IPS-15b (cell line): ENCODE results near the gene AADACL3.
"Not testable (repeated sequence)": the region's sequence is repeated elsewhere in the genome, so short reads cannot be mapped to it uniquely, and the experiment has no call there.

ENCODE experiments used
- H3K27me3 ChIP-seq: one replicate; pipeline ENCODE4 v1.6.1; 2013; ENCODE audit warnings: low read length; ENCODE audit not compliant: control insufficient read depth, insufficient read depth
- H3K36me3 ChIP-seq: one replicate; pipeline ENCODE4 v1.6.1; 2013; ENCODE audit warnings: low read length; ENCODE audit not compliant: control insufficient read depth, insufficient read depth
- H3K4me1 ChIP-seq: one replicate; pipeline ENCODE4 v1.6.1; 2013; ENCODE audit warnings: mild to moderate bottlenecking, low read length; ENCODE audit not compliant: control insufficient read depth, insufficient read depth
- H3K4me3 ChIP-seq: one replicate; pipeline ENCODE4 v1.5.1; 2013; ENCODE audit warnings: low read depth, low read length
- H3K9ac ChIP-seq: one replicate; pipeline ENCODE4 v1.6.1; 2013; ENCODE audit warnings: low read depth, mild to moderate bottlenecking, low read length
- H3K9me3 ChIP-seq: one replicate; pipeline ENCODE4 v1.6.1; 2013; ENCODE audit warnings: mild to moderate bottlenecking, low read length; ENCODE audit not compliant: control insufficient read depth, insufficient read depth

Gene AADACL3

GRCh38 chr1:12722626-12723025 lies 6.7 kb downstream of the AADACL3 start:
- H3K4me3 ChIP-seq, result no peak overlapping the region
- H3K9me3 ChIP-seq, result no peaks in the 10 kb centered on the region
- peaks cover 4% of the 10 kb centered on the region for H3K36me3 ChIP-seq
- no peak overlapping the region for H3K9ac ChIP-seq
- H3K4me1 ChIP-seq, result peaks cover 9% of the 10 kb centered on the region
- H3K27me3 ChIP-seq, result no peaks in the 10 kb centered on the region

- Histone ChIP-seq H3K9me3 (no peaks in the 10 kb centered on the region), H3K27me3 (no peaks in the 10 kb centered on the region)
Measured at GRCh38 chr1:12728391-12728790, 12.5 kb downstream of the AADACL3 start.

GRCh38 chr1:12730156-12730555 lies 14.2 kb downstream of the AADACL3 start:
- H3K9me3 ChIP-seq, result no peaks in the 10 kb centered on the region
- H3K4me3 ChIP-seq, result no peak overlapping the region
- H3K4me1 ChIP-seq, result peaks cover 2% of the 10 kb centered on the region
- no peak overlapping the region for H3K9ac ChIP-seq
- peaks cover 4% of the 10 kb centered on the region for H3K36me3 ChIP-seq
- H3K27me3 ChIP-seq, result no peaks in the 10 kb centered on the region

More at GRCh38 chr1:12728391-12728790, 12.5 kb downstream of the AADACL3 start:
- no peak overlapping the region for H3K9ac ChIP-seq
- peaks cover 4% of the 10 kb centered on the region for H3K36me3 ChIP-seq
- H3K4me1 ChIP-seq, result no peaks in the 10 kb centered on the region
- H3K4me3 ChIP-seq, result no peak overlapping the region

GRCh38 chr1:12731084-12731483 lies 15.2 kb downstream of the AADACL3 start:
- not testable (repeated sequence) for H3K27me3 ChIP-seq, H3K9me3 ChIP-seq, H3K4me3 ChIP-seq, H3K4me1 ChIP-seq, H3K36me3 ChIP-seq, H3K9ac ChIP-seq

GRCh38 chr1:12734651-12735050 lies 18.7 kb downstream of the AADACL3 start:
- H3K4me3 ChIP-seq, result no peak overlapping the region
- no peaks in the 10 kb centered on the region for H3K36me3 ChIP-seq
- H3K9ac ChIP-seq, result no peak overlapping the region
- no peaks in the 10 kb centered on the region for H3K27me3 ChIP-seq
- H3K4me1 ChIP-seq, result peaks cover 2% of the 10 kb centered on the region
- H3K9me3 ChIP-seq, result no peaks in the 10 kb centered on the region

GRCh38 chr1:12738934-12739333 lies 23.0 kb downstream of the AADACL3 start:
- H3K9ac ChIP-seq, result no peak overlapping the region

GRCh38 chr1:12739613-12740012 lies 23.7 kb downstream of the AADACL3 start:
- H3K4me3 ChIP-seq, result no peak overlapping the region
- no peaks in the 10 kb centered on the region for H3K9me3 ChIP-seq
- no peak overlapping the region for H3K9ac ChIP-seq
- no peaks in the 10 kb centered on the region for H3K36me3 ChIP-seq
- peaks cover under 1% of the 10 kb centered on the region for H3K4me1 ChIP-seq
- H3K27me3 ChIP-seq, result no peaks in the 10 kb centered on the region

More at GRCh38 chr1:12738934-12739333, 23.0 kb downstream of the AADACL3 start:
- Histone ChIP-seq H3K36me3 (no peaks in the 10 kb centered on the region), H3K9me3 (no peaks in the 10 kb centered on the region), H3K4me1 (peaks cover 2% of the 10 kb centered on the region), H3K4me3 (no peak overlapping the region), H3K27me3 (no peaks in the 10 kb centered on the region)

- Histone ChIP-seq H3K4me3 (no peak overlapping the region), H3K4me1 (no peaks in the 10 kb centered on the region), H3K36me3 (no peaks in the 10 kb centered on the region)
Measured at GRCh38 chr1:12741946-12742345, 26.0 kb downstream of the AADACL3 start.

GRCh38 chr1:12745126-12745991 lies 29.4 kb downstream of the AADACL3 start:
- Histone ChIP-seq H3K9me3 (no peaks in the 10 kb centered on the region), H3K36me3 (no peaks in the 10 kb centered on the region), H3K9ac (no peak overlapping the region), H3K4me1 (no peaks in the 10 kb centered on the region), H3K4me3 (no peak overlapping the region), H3K27me3 (no peaks in the 10 kb centered on the region)

More at GRCh38 chr1:12741946-12742345, 26.0 kb downstream of the AADACL3 start:
- no peaks in the 10 kb centered on the region for H3K9me3 ChIP-seq
- no peak overlapping the region for H3K9ac ChIP-seq
- H3K27me3 ChIP-seq, result no peaks in the 10 kb centered on the region

- no peaks in the 10 kb centered on the region for H3K27me3 ChIP-seq
- H3K9me3 ChIP-seq, result no peaks in the 10 kb centered on the region
- H3K36me3 ChIP-seq, result no peaks in the 10 kb centered on the region
- no peaks in the 10 kb centered on the region for H3K4me1 ChIP-seq
- H3K9ac ChIP-seq, result no peak within 1 kb of the TSS
- H3K4me3 ChIP-seq, result no peak within 1 kb of the TSS
Measured at GRCh38 chr1:12745992-12746323, 30.0 kb downstream of the AADACL3 start, which contains the start of gene CFAP107. TSS of gene CFAP107 (plus strand) at chr1:12746200. CDS start at chr1:12746431, 231 bp downstream.

- no peaks in the 10 kb centered on the region for H3K4me1 ChIP-seq
- no peaks in the 10 kb centered on the region for H3K27me3 ChIP-seq
- H3K9me3 ChIP-seq, result no peaks in the 10 kb centered on the region
- no peak overlapping the region for H3K9ac ChIP-seq
- no peak overlapping the region for H3K4me3 ChIP-seq
- no peaks in the 10 kb centered on the region for H3K36me3 ChIP-seq
Measured at GRCh38 chr1:12748778-12749355, 33.0 kb downstream of the AADACL3 start.

GRCh38 chr1:12754738-12755137 lies 38.8 kb downstream of the AADACL3 start:
- Histone ChIP-seq H3K4me1 (no peaks in the 10 kb centered on the region), H3K9me3 (no peaks in the 10 kb centered on the region), H3K27me3 (no peaks in the 10 kb centered on the region), H3K4me3 (no peak overlapping the region), H3K9ac (no peak overlapping the region), H3K36me3 (no peaks in the 10 kb centered on the region)
